Activated naive CD4-positive, alpha-beta T cell treated with anti-CD3 and anti-CD28 coated beads, Interleukin-2, amount 50 U/mL, for 24 hours (primary cell): ENCODE data around the gene DBH.

Source experiments
- H3K27ac Mint-ChIP-seq: one replicate; pipeline ENCODE4 v1.8.0; 2021; ENCODE audit warnings: mild to moderate bottlenecking, mixed read lengths
- H3K27me3 Mint-ChIP-seq: one replicate; pipeline ENCODE4 v1.8.0; 2021; ENCODE audit warnings: mixed read lengths
- H3K36me3 Mint-ChIP-seq: one replicate; pipeline ENCODE4 v1.8.0; 2021; ENCODE audit warnings: mixed read lengths
- H3K4me1 Mint-ChIP-seq: one replicate; pipeline ENCODE4 v1.8.0; 2021; ENCODE audit warnings: mixed read lengths
- H3K4me3 Mint-ChIP-seq: one replicate; pipeline ENCODE4 v1.8.0; 2021; ENCODE audit warnings: mild to moderate bottlenecking, mixed read lengths
- H3K9me3 Mint-ChIP-seq: one replicate; pipeline ENCODE4 v1.8.0; 2021; ENCODE audit warnings: mixed read lengths

Gene DBH

GRCh38 chr9:133699546-133699945 lies 63.4 kb downstream of the DBH start:
- Mint-ChIP-seq H3K4me3 (peak overlapping the region; percentile 67), H3K27ac (no peak overlapping the region), H3K27me3 (no peaks in the 10 kb centered on the region), H3K4me1 (peaks cover 59% of the 10 kb centered on the region), H3K36me3 (peaks cover 13% of the 10 kb centered on the region), H3K9me3 (no peaks in the 10 kb centered on the region)

GRCh38 chr9:133700819-133701320 lies 64.7 kb downstream of the DBH start:
- H3K9me3 Mint-ChIP-seq = no peaks in the 10 kb centered on the region
- no peaks in the 10 kb centered on the region for H3K27me3 Mint-ChIP-seq
- peaks cover 51% of the 10 kb centered on the region for H3K4me1 Mint-ChIP-seq
- peaks cover 7% of the 10 kb centered on the region for H3K36me3 Mint-ChIP-seq
- H3K27ac Mint-ChIP-seq = peak overlapping the region; percentile 99
- peak overlapping the region; percentile 92 for H3K4me3 Mint-ChIP-seq

DNA sequence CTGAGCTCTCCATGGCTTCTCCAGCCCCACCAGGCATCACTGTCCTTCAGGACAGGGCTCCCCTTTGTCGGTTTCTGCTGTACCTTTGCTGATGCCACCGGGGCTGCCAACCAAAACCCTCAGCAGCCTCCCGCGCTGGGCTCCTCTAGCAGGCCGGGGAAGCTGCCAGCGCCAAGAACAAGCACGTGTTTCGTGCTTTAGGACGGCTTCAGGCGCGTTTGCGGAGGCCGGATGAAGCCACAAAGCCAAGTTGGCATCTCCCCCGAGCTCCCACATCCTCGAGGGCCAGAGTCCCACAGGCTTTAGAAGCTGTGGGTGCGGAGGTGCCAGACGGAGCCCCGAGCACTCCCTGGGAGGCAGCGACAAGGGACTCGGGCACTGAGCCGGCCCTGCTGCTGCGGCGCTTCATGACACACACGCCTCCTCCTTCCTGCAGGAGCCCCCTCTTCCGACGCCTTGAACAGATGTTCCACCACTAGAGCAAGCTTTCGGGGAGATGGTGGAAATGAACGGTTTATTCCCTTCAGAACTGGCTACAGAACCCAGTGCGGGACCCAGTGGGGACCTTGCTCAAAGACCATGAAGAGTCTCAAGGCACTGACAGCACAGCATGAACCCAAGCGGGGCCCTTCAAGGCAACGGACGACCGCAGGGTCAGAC lies 65.3 kb downstream of the DBH start:
- H3K9me3 Mint-ChIP-seq = no peaks in the 10 kb centered on the region
- peak overlapping the region; percentile 92 for H3K4me3 Mint-ChIP-seq
- peak overlapping the region; percentile 99 for H3K27ac Mint-ChIP-seq
- no peaks in the 10 kb centered on the region for H3K27me3 Mint-ChIP-seq
- peaks cover 5% of the 10 kb centered on the region for H3K36me3 Mint-ChIP-seq
- H3K4me1 Mint-ChIP-seq = peaks cover 53% of the 10 kb centered on the region

DNA sequence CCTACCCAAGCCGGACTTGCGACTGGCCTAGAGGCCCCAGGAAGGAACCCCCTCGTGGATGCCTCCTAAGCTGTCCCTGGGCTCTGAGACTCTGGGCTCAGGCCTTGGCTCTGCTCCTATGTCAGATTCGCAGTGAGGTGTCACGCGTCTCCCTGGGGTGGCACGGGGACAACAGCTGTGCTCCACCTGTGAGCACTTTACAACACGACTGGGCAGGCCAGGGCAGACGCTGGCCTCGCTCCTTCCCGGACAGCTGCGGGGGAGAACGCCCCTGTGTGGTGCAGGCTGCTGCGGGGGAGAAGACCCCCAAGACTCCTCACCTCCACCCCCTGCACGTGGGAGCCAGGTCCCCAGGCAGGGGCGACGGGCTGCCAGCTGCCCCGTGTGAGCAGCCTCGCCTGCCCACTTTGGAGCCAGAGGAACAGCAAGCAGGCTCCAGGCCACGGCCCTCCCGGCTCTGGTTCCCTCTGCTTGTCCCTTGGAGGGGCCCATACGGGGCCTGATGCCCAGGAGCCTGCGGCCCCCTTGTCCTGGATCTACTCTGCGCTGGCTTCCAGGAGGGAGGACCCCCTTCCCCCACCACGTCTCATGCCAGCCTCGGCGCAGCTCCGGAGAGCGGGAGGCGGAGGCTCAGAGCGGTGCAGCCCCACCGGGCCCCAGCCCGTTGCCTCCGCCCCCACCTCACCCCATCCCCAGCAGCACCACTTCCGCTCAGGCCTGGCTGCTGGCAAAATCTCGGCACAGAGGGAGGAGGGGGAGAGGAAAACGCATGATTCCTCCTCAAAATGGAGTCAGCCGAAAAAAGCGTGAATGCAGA lies 66.0 kb downstream of the DBH start:
- H3K4me3 Mint-ChIP-seq = peak overlapping the region; percentile 92
- H3K4me1 Mint-ChIP-seq = peaks cover 50% of the 10 kb centered on the region

DNA sequence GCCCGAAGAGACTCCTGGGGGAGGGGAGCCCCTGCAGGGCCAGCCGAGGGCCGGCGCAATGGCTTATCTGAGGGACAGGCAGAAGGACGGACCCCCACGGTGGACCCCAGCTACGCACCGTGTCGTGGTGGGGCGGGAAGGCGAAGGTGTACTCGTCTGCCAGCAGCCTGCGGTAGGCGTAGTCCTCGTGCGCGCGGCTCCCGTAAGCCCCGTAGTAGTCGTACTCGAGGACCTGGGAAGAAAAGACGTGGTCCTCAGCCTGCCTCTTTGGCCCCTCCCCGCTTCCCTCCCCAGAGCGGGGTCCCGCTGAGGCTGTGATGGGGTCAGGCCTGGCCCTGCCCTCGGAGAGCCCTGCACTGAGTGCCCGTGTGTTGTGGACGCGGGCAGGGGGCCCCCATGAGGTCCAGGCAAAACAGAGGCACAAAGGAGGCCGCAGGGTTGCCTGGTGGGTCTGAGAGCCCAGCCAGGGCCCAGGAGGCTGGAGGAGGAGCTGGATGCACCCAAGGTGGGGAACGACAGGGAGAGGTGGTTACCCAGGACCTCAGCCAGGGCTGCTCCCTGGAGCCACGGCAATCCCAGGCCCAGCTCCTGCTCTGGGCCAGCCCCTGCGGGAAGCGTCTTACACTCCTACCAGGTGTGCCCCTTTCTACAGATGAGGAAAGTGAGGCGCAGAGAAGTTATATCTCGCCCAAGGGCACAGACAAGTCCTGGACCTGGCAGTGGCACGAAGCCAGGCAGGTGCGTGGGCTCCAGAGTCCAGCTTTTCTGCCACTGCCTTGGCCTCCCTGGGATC lies 66.8 kb downstream of the DBH start:
- Mint-ChIP-seq H3K4me1 (peaks cover 43% of the 10 kb centered on the region), H3K4me3 (peak overlapping the region; percentile 92), H3K36me3 (peaks cover 2% of the 10 kb centered on the region), H3K9me3 (no peaks in the 10 kb centered on the region), H3K27me3 (no peaks in the 10 kb centered on the region), H3K27ac (peak overlapping the region; percentile 88)

More for the DNA sequence above, 66.0 kb downstream of the DBH start:
- peaks cover 2% of the 10 kb centered on the region for H3K36me3 Mint-ChIP-seq
- H3K9me3 Mint-ChIP-seq = no peaks in the 10 kb centered on the region
- no peaks in the 10 kb centered on the region for H3K27me3 Mint-ChIP-seq
- peak overlapping the region; percentile 99 for H3K27ac Mint-ChIP-seq

DNA sequence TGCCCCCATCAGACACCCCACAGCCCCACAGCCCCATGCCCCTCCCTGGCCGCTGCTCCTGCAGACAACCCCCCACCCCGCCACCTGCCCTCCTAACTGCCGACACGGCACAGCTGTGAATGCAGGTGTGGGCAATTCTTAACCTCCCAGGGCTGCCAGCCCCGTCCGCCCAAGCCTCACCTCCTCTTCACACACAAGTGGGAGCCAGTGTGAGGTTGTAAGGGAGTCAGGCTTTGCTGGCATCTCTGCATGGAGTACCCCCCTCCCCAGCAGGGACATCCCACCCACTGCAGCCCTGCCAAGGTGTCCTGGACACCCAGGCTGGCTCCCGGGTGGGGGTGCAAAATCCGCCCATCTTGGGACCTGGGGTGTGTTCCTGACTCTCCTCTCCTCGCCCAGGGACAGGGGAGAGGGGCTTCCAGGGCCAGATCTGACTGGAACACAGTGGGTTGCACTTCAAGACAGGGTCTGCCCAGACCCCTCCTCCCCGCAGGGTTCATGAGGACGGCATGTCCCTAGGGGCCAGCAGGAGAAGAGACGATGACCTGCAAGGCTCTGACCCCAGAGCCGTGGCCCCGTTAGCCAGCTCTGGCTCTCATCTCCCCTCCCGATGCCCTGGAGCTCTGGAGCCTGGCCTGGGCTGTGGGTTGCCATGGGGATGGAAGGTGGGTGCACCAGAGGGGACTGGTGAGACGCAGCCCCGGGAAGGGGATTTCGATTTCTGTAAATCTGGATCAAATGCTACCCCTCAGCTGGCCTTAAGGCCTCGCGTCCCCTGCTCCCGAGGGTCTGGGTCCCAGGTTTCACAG lies 67.6 kb downstream of the DBH start:
- H3K36me3 Mint-ChIP-seq = no peaks in the 10 kb centered on the region
- no peak overlapping the region for H3K27ac Mint-ChIP-seq
- H3K4me1 Mint-ChIP-seq = peaks cover 36% of the 10 kb centered on the region
- H3K27me3 Mint-ChIP-seq = no peaks in the 10 kb centered on the region
- no peak overlapping the region for H3K4me3 Mint-ChIP-seq
- H3K9me3 Mint-ChIP-seq = no peaks in the 10 kb centered on the region

- no peaks in the 10 kb centered on the region for H3K9me3 Mint-ChIP-seq
- no peaks in the 10 kb centered on the region for H3K27me3 Mint-ChIP-seq
- H3K4me3 Mint-ChIP-seq = no peak overlapping the region
- no peaks in the 10 kb centered on the region for H3K36me3 Mint-ChIP-seq
- peaks cover 37% of the 10 kb centered on the region for H3K4me1 Mint-ChIP-seq
- H3K27ac Mint-ChIP-seq = no peak overlapping the region
Measured at GRCh38 chr9:133704711-133705181, 68.6 kb downstream of the DBH start.

DNA sequence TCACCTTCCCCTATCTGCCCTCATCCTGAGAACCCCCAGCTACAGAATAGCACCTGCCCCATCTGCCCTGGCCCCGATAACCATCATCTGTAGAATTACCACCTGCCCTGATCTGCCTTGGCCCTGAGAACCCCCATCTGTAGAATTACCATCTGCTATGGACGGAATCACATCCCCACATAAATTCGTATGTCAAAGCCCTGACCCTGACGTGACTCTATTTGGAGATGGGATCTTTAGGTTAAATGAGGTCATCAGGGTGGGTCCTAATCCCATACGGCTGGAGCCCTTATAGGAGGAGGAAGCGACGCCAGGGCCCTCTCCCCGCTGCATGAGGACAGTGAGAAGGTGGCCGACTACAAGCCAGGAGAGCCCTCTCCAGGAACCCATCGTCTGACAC lies 69.4 kb downstream of the DBH start:
- Mint-ChIP-seq H3K4me1 (peaks cover 35% of the 10 kb centered on the region), H3K36me3 (no peaks in the 10 kb centered on the region)

DNA sequence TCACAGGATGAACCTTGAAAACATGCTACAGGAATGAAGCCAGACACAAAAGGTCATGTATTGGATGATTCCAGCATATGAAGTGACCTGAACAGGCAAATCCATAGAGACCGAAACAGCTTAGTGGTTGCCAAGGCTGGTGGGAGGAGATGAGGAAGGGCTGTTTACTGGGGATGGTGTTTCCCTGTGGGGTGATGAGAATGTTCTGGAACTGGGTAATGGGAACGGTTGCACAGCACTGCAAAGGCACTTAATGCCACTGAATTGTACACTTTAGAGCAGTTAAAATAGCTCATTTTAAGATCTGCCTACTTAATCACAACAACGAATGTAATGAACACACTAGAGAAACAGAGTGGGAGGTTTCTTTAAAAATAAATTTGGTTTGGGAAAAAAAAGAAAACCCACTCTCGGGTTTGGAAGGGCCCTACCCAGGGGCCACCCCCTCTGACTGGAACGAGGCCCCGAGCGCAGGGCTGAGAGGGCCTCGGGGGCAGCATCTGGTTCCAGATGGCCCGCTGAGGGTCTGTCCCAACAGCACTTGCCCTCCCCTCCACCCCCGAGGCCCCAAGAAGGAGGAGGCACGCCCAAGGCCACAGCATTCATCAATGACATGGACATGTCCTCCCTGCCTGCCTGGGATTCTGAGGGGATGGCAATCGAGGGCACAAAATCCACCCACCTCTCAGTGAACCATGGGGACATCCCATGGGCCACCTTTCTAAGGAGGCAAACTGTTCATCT lies 70.3 kb downstream of the DBH start:
- Mint-ChIP-seq H3K27ac (no peak overlapping the region), H3K27me3 (no peaks in the 10 kb centered on the region), H3K4me3 (no peak overlapping the region), H3K9me3 (no peaks in the 10 kb centered on the region), H3K36me3 (no peaks in the 10 kb centered on the region), H3K4me1 (peaks cover 27% of the 10 kb centered on the region)

More for the DNA sequence above, 69.4 kb downstream of the DBH start:
- no peak overlapping the region for H3K4me3 Mint-ChIP-seq
- H3K9me3 Mint-ChIP-seq = no peaks in the 10 kb centered on the region
- H3K27me3 Mint-ChIP-seq = no peaks in the 10 kb centered on the region
- H3K27ac Mint-ChIP-seq = no peak overlapping the region

- Mint-ChIP-seq H3K4me3 (no peak overlapping the region), H3K27ac (no peak overlapping the region), H3K4me1 (peaks cover 22% of the 10 kb centered on the region), H3K36me3 (no peaks in the 10 kb centered on the region), H3K9me3 (no peaks in the 10 kb centered on the region), H3K27me3 (no peaks in the 10 kb centered on the region)
Measured at GRCh38 chr9:133707065-133707762, 71.1 kb downstream of the DBH start.

DNA sequence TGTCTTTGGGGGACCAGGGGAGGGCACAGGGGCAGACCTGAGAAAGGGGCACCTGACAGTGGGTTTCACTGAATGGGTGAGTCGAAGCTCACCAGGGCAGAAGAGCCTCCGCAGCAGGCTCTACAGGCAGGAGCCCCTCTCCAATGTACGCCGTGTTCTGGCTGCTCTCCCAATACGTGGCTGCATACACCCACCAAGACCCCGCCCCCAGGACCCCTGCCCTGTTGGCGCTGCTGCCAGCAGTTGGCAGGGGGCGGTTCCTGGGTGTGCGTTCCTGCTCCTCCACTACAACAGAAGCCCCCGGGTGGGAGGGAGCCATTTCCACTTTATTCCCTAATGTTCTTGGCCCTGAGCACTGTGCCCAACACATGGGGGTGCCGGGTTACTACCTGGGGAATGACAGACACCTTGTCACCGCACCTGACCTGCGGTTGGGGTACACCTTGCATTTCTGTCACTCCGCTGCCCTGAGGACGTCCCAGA lies 71.6 kb downstream of the DBH start:
- Mint-ChIP-seq H3K9me3 (no peaks in the 10 kb centered on the region), H3K4me3 (no peak overlapping the region), H3K27me3 (no peaks in the 10 kb centered on the region), H3K4me1 (peaks cover 22% of the 10 kb centered on the region), H3K36me3 (no peaks in the 10 kb centered on the region), H3K27ac (no peak overlapping the region)

- H3K4me1 Mint-ChIP-seq = peaks cover 22% of the 10 kb centered on the region
- H3K4me3 Mint-ChIP-seq = no peak overlapping the region
- no peak overlapping the region for H3K27ac Mint-ChIP-seq
- H3K9me3 Mint-ChIP-seq = no peaks in the 10 kb centered on the region
- no peaks in the 10 kb centered on the region for H3K27me3 Mint-ChIP-seq
- H3K36me3 Mint-ChIP-seq = no peaks in the 10 kb centered on the region
Measured at GRCh38 chr9:133708246-133709014, 72.3 kb downstream of the DBH start.
